K562 (cell line): ENCODE results near the gene PGLYRP4.

Source experiments
- E2F4 ChIP-seq: sonication (generic); formaldehyde crosslinking; IDR thresholded peaks from 2 replicates; pipeline ENCODE4 v1.8.0; 2022; ENCODE audit warnings: mild to moderate bottlenecking, low read depth, missing genetic modification reagents
- HMG20A ChIP-seq: fragments of 450-650 bp; formaldehyde crosslinking; conservative IDR thresholded peaks from 2 replicates; pipeline ENCODE4 v1.4.0; 2020; ENCODE audit warnings: mild to moderate bottlenecking, mixed read lengths

- TF ChIP-seq E2F4 (CRISPR knock-in tag) (no peak), HMG20A (no peak)
Measured at GRCh38 chr1:153343040-153343681, 5.5 kb downstream of the PGLYRP4 start.
